ENCODE results near the gene PSMB4. TPM values are rescaled to one million over a fixed set of nuclear protein-coding genes. Genes with fewer than 3 reads are reported as not detected.
A peak's percentile ranks its signal among the peaks of the same experiment; 100 is the strongest.

Gene PSMB4
- total RNA-seq, 2 experiments from 2014 or later = 316 to 324 TPM

GRCh38 chr1:151403612-151404011 is 4.2 kb downstream of the PSMB4 start:
- Mint-ChIP-seq H3K4me1 (ENCODE audit: low read depth) (peaks cover 27% of the 10 kb centered on the region), H3K4me3 (peak overlapping the region; percentile 11), H3K36me3 (ENCODE audit: low read depth) (peaks cover 94% of the 10 kb centered on the region), H3K9me3 (no peaks in the 10 kb centered on the region), H3K27me3 (no peaks in the 10 kb centered on the region), H3K27ac (peak overlapping the region; percentile 49)
- no peak for TF ChIP-seq CTCF (IDR thresholded peaks at IDR 0.05)
- intact Hi-C loops (cut with DNase I, micrococcal nuclease) = loop anchor here in 1 of 2 experiments (5.0 kb wide), 1 partner anchor 54 kb away; the partner anchor contains the start of gene POGZ
- ChIA-PET POLR2A (interaction anchor here (1.0 kb wide), 1 partner anchor 368 kb away, joined by 3 read pairs; no protein-coding TSS in a partner anchor), CTCF (no interaction called here)
- no peak overlapping the region for H3K4me3 ChIP-seq (ENCODE audit: low read length)
- peaks cover 71% of the 10 kb centered on the region for H3K36me3 ChIP-seq (ENCODE audit: insufficient read depth, low read length)
- H3K27ac ChIP-seq (ENCODE audit: low read depth in 1 of 2, low read length in 2 of 2) = no peak overlapping the region
- no peaks in the 10 kb centered on the region for H3K9me3 ChIP-seq (ENCODE audit: control insufficient read depth in 1 of 2, insufficient read depth in 1 of 2, low read length in 2 of 2)
- H3K27me3 ChIP-seq (ENCODE audit: control insufficient read depth in 1 of 2, insufficient read depth in 2 of 2, low read length in 2 of 2) = no peaks in the 10 kb centered on the region
- ATAC-seq (ENCODE audit: poor library complexity) (no peak), DNase-seq (no peak)
- peaks cover 25% of the 10 kb centered on the region for H3K4me1 ChIP-seq (ENCODE audit: insufficient read depth, low read length)

GRCh38 chr1:151405187-151405951 is 6.0 kb downstream of the PSMB4 start:
- ATAC-seq (ENCODE audit: poor library complexity) (no peak), DNase-seq (no peak)
- ChIA-PET CTCF (no interaction called here), POLR2A (no interaction called here)
- peaks cover 15% of the 10 kb centered on the region for H3K4me1 Mint-ChIP-seq (ENCODE audit: low read depth)
- no peak for TF ChIP-seq CTCF (IDR thresholded peaks at IDR 0.05)
- no peak overlapping the region for H3K27ac Mint-ChIP-seq
- intact Hi-C loops (cut with DNase I, micrococcal nuclease) = no loop called here
- Histone ChIP-seq H3K27ac (ENCODE audit: low read depth in 1 of 2, low read length in 2 of 2) (no peak overlapping the region), H3K27me3 (ENCODE audit: control insufficient read depth in 1 of 2, insufficient read depth in 2 of 2, low read length in 2 of 2) (no peaks in the 10 kb centered on the region), H3K9me3 (ENCODE audit: control insufficient read depth in 1 of 2, insufficient read depth in 1 of 2, low read length in 2 of 2) (no peaks in the 10 kb centered on the region), H3K4me1 (ENCODE audit: insufficient read depth, low read length) (peaks cover 11% of the 10 kb centered on the region), H3K4me3 (ENCODE audit: low read length) (no peak overlapping the region), H3K36me3 (ENCODE audit: insufficient read depth, low read length) (peaks cover 89% of the 10 kb centered on the region)
- peaks cover 99% of the 10 kb centered on the region for H3K36me3 Mint-ChIP-seq (ENCODE audit: low read depth)
- H3K9me3 Mint-ChIP-seq = no peaks in the 10 kb centered on the region
- no peaks in the 10 kb centered on the region for H3K27me3 Mint-ChIP-seq
- H3K4me3 Mint-ChIP-seq = no peak overlapping the region

GRCh38 chr1:151406176-151406575 is 6.8 kb downstream of the PSMB4 start:
- ChIA-PET POLR2A (interaction anchor here (0.5 kb wide), 1 partner anchor 206 kb away, joined by 3 read pairs; no protein-coding TSS in a partner anchor), CTCF (no interaction called here)
- no peak overlapping the region for H3K4me3 Mint-ChIP-seq
- H3K27me3 ChIP-seq (ENCODE audit: control insufficient read depth in 1 of 2, insufficient read depth in 2 of 2, low read length in 2 of 2) = no peaks in the 10 kb centered on the region
- intact Hi-C loops (cut with DNase I, micrococcal nuclease) = no loop called here
- peaks cover 89% of the 10 kb centered on the region for H3K36me3 ChIP-seq (ENCODE audit: insufficient read depth, low read length)
- H3K27me3 Mint-ChIP-seq = no peaks in the 10 kb centered on the region
- peaks cover 99% of the 10 kb centered on the region for H3K36me3 Mint-ChIP-seq (ENCODE audit: low read depth)
- H3K9me3 Mint-ChIP-seq = no peaks in the 10 kb centered on the region
- no peak for DNase-seq
- TF ChIP-seq CTCF (IDR thresholded peaks at IDR 0.05) = no peak
- no peak overlapping the region for H3K27ac Mint-ChIP-seq
- peaks cover 7% of the 10 kb centered on the region for H3K4me1 Mint-ChIP-seq (ENCODE audit: low read depth)
- peaks cover 3% of the 10 kb centered on the region for H3K4me1 ChIP-seq (ENCODE audit: insufficient read depth, low read length)
- no peak overlapping the region for H3K4me3 ChIP-seq (ENCODE audit: low read length)
- no peaks in the 10 kb centered on the region for H3K9me3 ChIP-seq (ENCODE audit: control insufficient read depth in 1 of 2, insufficient read depth in 1 of 2, low read length in 2 of 2)
- no peak for ATAC-seq (ENCODE audit: poor library complexity)
- H3K27ac ChIP-seq (ENCODE audit: low read depth in 1 of 2, low read length in 2 of 2) = no peak overlapping the region

All from CD4-positive, alpha-beta T cell (primary cell).